Measurements from ENCODE around the gene C6orf62. TPM values are rescaled to one million over a fixed set of nuclear protein-coding genes. Genes with fewer than 3 reads are reported as not detected.
"Not testable (repeated sequence)": the region's sequence is repeated elsewhere in the genome, so short reads cannot be mapped to it uniquely, and the experiment has no call there.

C6orf62 gene
- 95.5 TPM for polyA plus RNA-seq (ENCODE audit: insufficient read length)

DNA sequence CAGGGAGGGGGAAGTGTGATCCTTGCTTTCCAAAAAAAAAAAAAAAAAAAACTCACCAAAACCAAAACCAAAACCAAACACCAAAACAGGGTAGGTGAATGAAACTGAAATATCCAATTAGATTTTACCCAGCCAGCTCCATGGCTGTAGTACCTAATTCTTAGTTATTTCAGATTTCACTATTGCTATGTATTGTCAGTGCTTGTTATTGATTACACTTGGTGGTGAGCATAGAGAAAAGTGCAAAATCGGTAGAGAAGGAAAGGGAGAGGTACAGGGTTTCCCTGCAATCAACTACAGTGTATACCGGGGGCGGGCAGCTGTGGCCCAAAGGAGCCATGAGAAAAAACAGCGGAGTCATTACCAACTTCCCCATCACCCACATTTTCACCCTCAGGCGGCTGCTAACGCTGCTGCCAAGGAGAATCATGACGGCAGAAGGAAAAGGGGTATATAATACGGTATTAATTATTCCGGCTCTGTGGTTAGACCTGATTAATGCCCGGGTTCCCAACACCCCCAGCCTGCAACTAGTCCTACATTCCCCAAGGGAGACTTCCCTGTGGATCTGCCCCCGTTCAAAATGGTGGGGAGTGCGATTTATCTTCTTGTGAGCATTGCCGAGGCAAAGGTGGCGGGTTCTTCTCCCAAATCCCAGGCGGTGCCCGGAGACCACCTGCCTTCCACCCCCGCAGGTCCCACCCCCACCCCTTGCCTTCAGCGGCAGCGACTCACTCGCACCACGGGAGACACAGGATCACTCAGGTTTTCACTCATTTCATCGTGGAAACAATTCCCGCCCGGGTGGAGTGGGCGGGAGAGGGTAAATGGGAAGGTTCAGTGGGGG is at the start of gene C6orf62:
TSS of gene C6orf62 (minus strand) at position 30 of the 847 bp plus-strand sequence. CDS start 486 bp downstream, outside the sequence.
- peak; percentile 28 for DNase-seq

DNA sequence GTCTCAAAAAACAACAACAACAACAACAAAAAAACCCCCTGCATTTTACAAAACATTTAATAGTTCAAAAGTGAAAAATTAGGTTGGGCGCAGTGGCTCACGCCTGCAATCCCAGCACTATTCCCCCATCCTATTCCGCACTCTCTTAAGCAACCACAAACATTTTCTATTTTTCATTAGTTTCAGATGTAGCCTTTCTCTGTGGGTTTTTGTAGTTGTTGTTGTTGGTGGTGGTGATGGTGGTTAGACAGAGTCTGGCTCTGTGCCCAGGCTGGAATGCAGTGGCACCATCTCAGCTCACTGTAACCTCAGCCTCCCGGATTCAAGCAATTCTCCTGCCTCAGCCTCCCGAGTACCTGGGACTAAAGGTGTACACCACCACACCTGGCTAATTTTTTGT is 49.4 kb upstream of the C6orf62 start:
- no peak for DNase-seq

DNA sequence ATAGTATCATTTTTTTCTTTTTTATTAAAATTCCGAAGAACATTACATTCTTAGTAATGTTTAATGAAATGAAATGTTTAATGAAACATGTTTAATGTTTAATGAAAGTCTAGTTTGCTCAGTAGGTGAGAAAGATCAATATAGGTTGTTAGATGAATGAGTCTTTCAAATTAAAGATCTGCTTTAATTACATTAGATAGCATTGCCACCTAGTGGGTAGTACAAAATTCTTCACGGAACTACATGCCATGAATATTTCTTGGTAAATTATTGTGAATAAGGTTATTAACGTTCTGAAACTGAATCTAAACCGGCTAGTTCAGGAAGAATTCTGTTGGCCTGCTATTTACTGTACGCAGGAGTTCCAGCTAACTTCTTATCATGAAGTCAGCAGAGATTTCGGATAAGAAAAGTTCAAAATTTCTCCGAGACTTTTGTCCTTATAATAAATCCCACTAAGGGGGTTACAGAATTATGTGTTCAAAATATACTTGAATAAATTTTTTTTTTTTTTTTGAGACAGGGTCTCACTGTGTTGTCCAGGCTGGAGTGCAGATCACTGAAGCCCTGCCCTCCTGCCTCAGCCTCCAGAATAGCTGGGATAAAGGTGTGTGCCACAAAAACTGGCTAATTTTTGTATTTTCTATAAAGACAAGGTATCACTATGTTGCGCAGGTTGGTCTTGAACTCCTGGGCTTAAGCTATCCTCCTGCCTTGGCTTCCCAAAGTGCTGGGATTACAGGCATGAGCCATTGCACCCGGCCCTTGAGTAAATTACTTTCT is 47.9 kb upstream of the C6orf62 start:
- no peak for DNase-seq

DNA sequence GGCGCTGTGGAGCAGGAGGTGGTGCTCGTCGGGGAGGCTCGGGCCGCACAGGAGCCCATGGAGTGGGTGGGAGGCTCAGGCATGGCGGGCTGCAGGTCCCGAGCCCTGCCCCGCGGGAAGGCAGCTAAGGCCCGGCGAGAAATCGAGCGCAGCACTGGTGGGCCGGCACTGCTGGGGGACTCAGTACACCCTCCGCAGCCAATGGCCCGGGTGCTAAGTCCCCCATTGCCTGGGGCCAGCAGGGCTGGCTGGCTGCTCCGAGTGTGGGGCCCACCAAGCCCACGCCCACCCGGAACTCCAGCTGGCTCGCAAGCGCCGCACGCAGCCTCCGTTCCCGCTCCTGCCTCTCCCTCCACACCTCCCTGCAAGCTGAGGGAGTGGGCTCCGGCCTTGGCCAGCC is 47.0 kb upstream of the C6orf62 start:
- not testable (repeated sequence) for DNase-seq

- not testable (repeated sequence) for DNase-seq
Observed at GRCh38 chr6:24764833-24765828, 46.2 kb upstream of the C6orf62 start.

GRCh38 chr6:24763578-24763977 is 44.6 kb upstream of the C6orf62 start:
- DNase-seq, result no peak

DNA sequence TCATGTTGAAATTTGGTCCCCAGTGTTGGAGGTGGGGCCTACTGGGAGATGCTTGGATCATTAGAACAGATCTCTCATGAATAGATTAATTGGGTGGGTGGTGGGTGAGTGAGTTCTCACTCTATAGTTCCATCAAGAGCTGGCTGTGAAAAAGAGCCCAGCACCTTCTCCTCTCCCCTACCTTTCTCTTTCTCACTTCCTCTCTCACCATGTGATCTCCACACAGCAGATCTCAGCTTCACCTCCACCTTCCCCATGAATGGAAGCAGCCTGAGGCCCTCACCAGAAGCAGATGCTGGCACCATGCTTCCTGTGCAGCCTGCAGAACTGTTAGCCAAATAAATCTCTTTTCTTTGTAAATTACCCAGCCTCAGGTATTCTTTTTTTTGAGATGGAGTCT is 42.9 kb upstream of the C6orf62 start:
- no peak for DNase-seq

GRCh38 chr6:24761193-24761835 is 42.4 kb upstream of the C6orf62 start:
- DNase-seq, result no peak

- no peak for DNase-seq
Observed at GRCh38 chr6:24760210-24760609, 41.3 kb upstream of the C6orf62 start.

DNA sequence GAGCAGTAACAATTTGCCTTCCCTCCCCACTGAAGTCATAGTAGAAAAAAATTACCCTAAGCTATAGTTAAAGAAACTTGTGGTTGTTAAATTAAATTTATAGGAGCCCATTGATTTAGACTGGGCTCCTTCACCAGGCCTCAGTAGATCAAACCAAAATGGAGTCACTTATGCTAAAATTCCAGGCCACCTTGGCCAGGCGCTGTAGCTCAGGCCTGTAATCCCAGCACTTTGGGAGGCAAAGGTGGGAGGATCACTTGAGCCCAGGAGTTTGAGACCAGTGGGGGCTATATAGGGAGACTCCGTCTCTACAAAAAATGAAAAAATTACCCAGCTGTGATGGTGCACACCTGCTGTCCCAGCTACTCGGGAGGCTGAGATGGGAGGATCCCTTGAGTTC is 40.8 kb upstream of the C6orf62 start:
- DNase-seq, result no peak

- DNase-seq, result no peak
Observed at GRCh38 chr6:24757611-24758010, 38.7 kb upstream of the C6orf62 start.

DNA sequence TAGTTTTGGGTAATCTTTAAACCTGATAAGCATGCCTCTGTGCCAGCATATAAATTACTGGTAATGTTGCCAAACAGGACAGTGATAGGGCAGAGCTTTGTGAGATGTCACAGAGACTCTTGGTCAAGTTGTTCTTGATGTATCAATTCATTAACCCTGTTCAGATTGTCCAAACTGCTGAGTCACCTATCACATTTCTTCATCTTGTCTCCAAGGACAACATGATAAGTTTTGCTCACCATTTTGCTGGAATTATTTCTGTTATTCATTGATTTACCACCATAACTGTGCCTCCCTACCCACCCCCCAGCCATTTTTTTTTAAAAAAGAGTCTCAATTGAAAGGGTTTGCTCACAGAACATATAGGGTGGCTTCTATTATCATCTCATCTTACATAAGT is 36.3 kb upstream of the C6orf62 start:
- DNase-seq, result no peak

DNA sequence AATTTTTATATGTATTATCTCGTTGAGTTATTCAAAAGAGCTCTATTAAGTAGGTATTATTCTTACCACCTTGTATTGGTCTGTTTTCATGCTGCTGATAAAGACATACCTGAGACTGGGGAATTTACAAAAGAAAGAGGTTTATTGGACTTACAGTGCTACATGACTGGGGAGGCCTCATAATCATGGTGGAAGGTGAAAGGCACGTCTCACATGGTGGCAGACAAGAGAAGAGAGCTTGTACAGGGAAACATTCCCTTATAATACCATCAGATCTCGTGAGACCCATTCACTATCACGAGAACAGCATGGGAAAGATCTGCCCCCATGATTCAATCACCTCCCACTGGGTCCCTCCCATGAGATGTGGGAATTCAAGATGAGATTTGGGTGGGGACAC is 35.4 kb upstream of the C6orf62 start:
- not testable (repeated sequence) for DNase-seq

DNA sequence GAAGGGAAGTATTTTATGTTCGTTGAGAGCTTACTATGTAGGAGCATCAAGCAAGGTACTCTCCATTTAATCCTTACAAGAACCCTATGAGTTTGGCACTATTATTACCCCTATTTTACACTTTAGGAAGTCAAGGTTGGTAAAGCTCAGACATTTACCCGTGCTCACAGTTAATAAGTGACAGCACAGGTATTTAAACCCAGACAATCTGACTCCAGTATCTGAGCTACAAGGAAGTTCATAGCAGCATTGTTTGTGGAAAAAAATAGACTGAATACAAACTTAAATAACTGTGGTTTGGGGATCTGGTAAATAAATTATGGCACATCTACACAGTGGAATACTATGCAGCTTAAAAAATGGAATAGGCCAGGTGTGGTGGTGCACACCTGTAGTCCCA is 34.6 kb upstream of the C6orf62 start:
- no peak for DNase-seq

- DNase-seq, result no peak
Observed at GRCh38 chr6:24752917-24753492, 34.1 kb upstream of the C6orf62 start.

- DNase-seq, result no peak
Observed at GRCh38 chr6:24752503-24752902, 33.5 kb upstream of the C6orf62 start.

DNA sequence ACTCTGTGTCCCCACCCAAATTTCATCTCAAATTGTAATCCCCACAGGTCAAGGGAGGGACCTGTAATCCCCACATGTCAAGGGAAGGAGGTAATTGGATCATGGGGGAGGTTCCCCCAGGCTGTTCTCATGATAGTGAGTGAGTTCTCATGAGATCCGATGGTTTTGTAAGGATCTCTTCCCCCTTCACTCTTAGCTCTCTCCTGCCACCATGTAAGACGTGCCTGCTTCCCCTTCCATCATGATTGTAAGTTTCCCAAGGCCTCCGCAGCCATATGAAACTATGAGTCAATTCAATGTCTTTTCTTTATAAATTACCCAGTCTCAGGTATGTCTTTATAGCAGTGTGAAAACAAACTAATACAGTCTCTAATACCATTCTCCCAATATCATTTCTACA is 31.9 kb upstream of the C6orf62 start:
- not testable (repeated sequence) for DNase-seq

DNA sequence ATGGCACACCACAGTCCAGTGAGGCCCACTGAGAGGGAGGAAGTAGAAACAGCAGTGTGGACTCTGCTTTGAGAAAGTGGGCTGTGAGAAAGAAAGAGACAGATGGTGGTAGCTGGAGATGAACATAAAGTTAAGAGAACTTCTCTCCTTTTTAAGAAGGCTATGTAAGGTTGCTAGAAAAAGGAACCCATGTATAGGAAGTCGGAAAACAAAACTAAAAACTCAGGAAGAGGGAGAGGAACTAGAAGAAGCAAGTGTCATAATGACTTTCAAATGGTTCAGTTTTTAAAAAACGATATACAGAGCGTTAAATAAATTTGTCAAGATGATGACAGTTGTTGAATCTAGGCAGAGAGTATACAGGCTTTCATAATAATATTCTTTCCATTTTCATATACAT is 30.3 kb upstream of the C6orf62 start:
- no peak for DNase-seq

DNA sequence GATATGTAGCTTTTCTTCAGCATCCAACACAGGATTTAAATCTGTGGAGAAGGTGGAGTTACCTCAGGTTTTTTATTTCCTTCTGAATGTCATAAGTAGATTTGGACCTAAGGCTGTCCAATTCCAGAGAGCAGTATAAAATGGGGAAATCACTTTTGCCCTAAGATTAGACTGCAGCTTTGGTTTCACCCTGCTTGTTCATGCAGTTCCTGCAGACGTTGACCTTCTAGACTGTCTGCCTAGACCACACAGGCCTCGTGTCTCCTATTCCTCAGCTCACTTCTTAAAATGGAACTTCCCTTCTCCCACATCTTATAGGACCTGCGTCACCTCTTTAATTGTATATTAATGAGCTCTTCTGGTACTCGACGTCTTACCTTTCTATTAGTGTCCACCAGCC is 26.0 kb upstream of the C6orf62 start:
- no peak for DNase-seq

DNA sequence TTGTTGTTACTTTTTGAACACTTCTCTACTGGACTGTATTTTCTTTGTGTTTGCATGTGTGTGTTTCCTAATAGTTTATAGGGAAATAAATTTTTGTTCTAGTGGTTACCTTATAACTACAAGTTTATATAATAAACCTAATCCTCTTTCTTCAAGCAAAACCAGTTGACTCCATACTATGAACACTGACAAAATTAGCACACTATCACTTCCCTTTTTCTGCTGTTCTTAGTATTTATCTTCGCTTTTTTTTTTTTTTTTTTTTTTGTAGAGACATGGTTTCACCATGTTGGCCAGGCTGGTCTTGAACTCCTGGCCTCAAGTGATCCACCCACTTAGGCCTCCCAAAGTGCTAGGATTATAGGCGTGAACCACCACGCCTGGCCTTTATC is 25.0 kb upstream of the C6orf62 start:
- no peak for DNase-seq

DNA sequence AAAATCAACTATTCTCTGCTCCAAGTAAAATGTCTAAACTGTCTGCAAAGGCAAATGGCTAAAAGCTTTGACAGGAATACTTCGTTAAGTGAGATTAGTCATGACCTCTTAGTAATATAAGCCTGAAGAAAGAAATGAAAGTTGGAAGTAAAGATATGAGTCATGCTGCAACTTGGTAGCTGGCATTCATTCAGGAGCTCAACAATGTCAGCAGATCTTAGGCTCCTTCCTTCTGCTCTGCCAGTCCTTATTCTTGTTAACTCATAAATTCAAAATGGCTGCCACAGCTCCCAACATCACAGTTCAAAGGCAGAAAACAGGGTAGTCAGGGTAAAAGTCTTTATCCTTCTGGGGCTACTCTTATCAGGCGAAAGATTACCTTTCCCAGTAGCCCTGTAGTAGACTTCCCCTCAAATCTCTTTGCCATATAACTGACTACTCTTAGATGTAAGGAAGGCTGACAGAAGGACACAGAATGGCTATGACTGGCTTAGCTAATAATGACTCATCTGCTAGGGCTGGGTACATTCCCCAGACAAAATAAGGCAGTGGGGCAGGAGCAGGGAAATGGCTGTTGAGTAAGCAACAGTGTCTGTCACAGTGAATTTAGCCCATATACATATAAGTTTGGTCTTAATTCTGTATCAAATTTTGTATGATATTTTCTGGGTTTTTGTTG is 24.4 kb upstream of the C6orf62 start:
- DNase-seq, result peak; percentile 15
